Hematopoietic multipotent progenitor cell (in vitro differentiated cells): ENCODE measurements around the gene SLTM. TPM values are rescaled to one million over a fixed set of nuclear protein-coding genes. Genes with fewer than 3 reads are reported as not detected.
A peak's percentile ranks its signal among the peaks of the same experiment; 100 is the strongest.
"Not testable (repeated sequence)": the region's sequence is repeated elsewhere in the genome, so short reads cannot be mapped to it uniquely, and the experiment has no call there.

ENCODE experiments used
- DNase-seq, 3 donors: peaks; one replicate each; pipeline ENCODE4 v3.0.0-alpha.2; 2011 to 2015; ENCODE audit warnings: low read depth in 2 of 3, low spot score in 2 of 3
- total RNA-seq: library from RNA; depleted of rRNA; stranded (reverse); fragments of >200 nt; gene quantifications from one replicate; pipeline ENCODE4 v1.2.3, GENCODE V29; 2012

Gene SLTM
- 50.9 TPM for total RNA-seq

GRCh38 chr15:58933281-58934113, at the start of gene SLTM:
SLTM (minus strand) TSS chr15:58933679; CDS start chr15:58933565, 114 bp downstream.
- peak; percentile 91 to 97 (median 95) for DNase-seq

- no peak for DNase-seq
These were observed 49.8 kb upstream of the SLTM start for GRCh38 chr15:58983261-58983660.

- DNase-seq: peak in 1 of 3 donors; percentile 36
These were observed 48.5 kb upstream of the SLTM start for GRCh38 chr15:58981808-58982475.

GRCh38 chr15:58980351-58980939, 47.0 kb upstream of the SLTM start:
- DNase-seq: peak in 2 of 3 donors; percentile 41 to 74

GRCh38 chr15:58977887-58978286, 44.4 kb upstream of the SLTM start:
- DNase-seq: no peak

GRCh38 chr15:58967479-58967878, 34.0 kb upstream of the SLTM start:
- DNase-seq: no peak

- no peak for DNase-seq
These were observed 33.2 kb upstream of the SLTM start for GRCh38 chr15:58966698-58967097.

GRCh38 chr15:58962662-58963565, 29.4 kb upstream of the SLTM start:
- DNase-seq: no peak

GRCh38 chr15:58962136-58962535, 28.7 kb upstream of the SLTM start:
- no peak for DNase-seq

- DNase-seq: no peak
These were observed 25.3 kb upstream of the SLTM start for GRCh38 chr15:58958811-58959210.

GRCh38 chr15:58957101-58957973, 23.9 kb upstream of the SLTM start:
- peak; percentile 52 to 87 (median 78) for DNase-seq

GRCh38 chr15:58952751-58953150, 19.3 kb upstream of the SLTM start:
- peak in 1 of 3 donors; percentile 38 for DNase-seq

GRCh38 chr15:58951388-58952007, 18.0 kb upstream of the SLTM start:
- DNase-seq: no peak

- no peak for DNase-seq
These were observed 13.7 kb upstream of the SLTM start for GRCh38 chr15:58947179-58947578.

- DNase-seq: not testable (repeated sequence)
These were observed 1.5 kb upstream of the SLTM start for GRCh38 chr15:58934974-58935373.

GRCh38 chr15:58934521-58934920, 1.0 kb upstream of the SLTM start:
- no peak for DNase-seq

- no peak for DNase-seq
These were observed 602 bp upstream of the SLTM start for GRCh38 chr15:58934114-58934447.

- peak in 1 of 3 donors; percentile 25 for DNase-seq
These were observed 684 bp downstream of the SLTM start for GRCh38 chr15:58932710-58933280.
